Upper lobe of right lung (tissue), 1 donor: Measurements from ENCODE around the gene EDDM3A. TPM values are rescaled to one million over a fixed set of nuclear protein-coding genes. Genes with fewer than 3 reads are reported as not detected.
A peak's percentile ranks its signal among the peaks of the same experiment; 100 is the strongest.

Experiments
- ATAC-seq: fragments of 200-7000 bp; cut with Tn5 transposase; one replicate; pipeline ENCODE4 v1.9.1; 2020; ENCODE audit warnings: mild to moderate bottlenecking, moderate library complexity
- DNase-seq: peaks from one replicate; pipeline ENCODE4 v3.0.0-alpha.2; 2020
- H3K27ac ChIP-seq: fragments of 200-600 bp; one replicate; pipeline ENCODE4 v1.8.0; 2022
- H3K27me3 ChIP-seq: fragments of 200-600 bp; one replicate; pipeline ENCODE4 v1.8.0; 2022; ENCODE audit warnings: mild to moderate bottlenecking
- H3K36me3 ChIP-seq: fragments of 200-600 bp; one replicate; pipeline ENCODE4 v1.8.0; 2022
- H3K4me1 ChIP-seq: fragments of 200-600 bp; one replicate; pipeline ENCODE4 v1.8.0; 2022
- H3K4me3 ChIP-seq: fragments of 200-600 bp; one replicate; pipeline ENCODE4 v1.8.0; 2022; ENCODE audit warnings: mild to moderate bottlenecking
- H3K9me3 ChIP-seq: fragments of 200-600 bp; one replicate; pipeline ENCODE4 v1.8.0; 2022
- CTCF ChIP-seq: fragments of 200-600 bp; IDR thresholded peaks from one replicate; pipeline ENCODE4 v1.8.0; 2022; ENCODE audit warnings: antibody characterized with exemption
- intact Hi-C: fragments of 100-400 bp; cut with DNase I; formaldehyde crosslinking; loops from one replicate; pipeline ENCODE4 v1.11.0; 2022
- total RNA-seq: library from RNA; stranded (reverse); fragmentation: NEBNext Ultra II Directional; extraction: Animal tissue kit (Norgen Biotek cat#: 25700); gene quantifications from one replicate; pipeline ENCODE4 v1.2.1, GENCODE V29; 2021
- donor health status: DM: no; HTN: yes; CAD: no; lungs with severe emphysema.

EDDM3A gene
- total RNA-seq, 1 donor from 2014 or later: not detected

DNA sequence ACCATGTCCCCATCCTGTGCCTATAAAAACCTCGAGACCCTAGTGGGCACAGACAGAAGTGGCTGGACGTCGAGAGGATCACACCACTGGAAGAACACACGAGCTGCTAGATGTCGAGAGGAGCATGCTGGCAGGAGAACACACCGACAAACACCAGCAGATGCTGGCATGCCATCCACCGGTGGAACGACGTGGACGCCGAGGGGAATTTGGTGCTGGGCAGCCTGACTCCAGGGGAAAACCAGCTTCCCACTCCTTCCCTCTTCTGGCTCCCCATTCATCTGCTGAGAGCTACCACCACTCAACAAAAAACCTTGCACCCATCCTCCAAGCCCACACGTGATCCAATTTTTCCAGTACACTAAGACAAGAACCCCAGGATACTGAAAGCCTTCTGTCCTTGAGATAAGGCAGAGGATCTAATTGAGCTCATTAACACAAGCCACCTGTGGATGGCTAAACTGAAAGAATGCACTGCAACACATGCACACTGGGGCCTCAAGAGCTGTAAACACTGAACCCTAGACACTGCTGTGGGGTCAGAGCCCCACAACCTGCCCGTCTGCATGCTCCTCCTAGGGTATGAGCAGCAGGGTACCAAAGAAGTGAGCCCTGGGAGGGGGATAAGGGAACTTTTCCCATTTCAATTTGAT lies 44.9 kb downstream of the EDDM3A start:
- H3K4me3 ChIP-seq: no peak overlapping the region
- TF ChIP-seq CTCF: no peak
- peak; percentile 57 for ATAC-seq
- no peaks in the 10 kb centered on the region for H3K27me3 ChIP-seq
- no peaks in the 10 kb centered on the region for H3K36me3 ChIP-seq
- intact Hi-C loops: no loop called here
- no peaks in the 10 kb centered on the region for H3K9me3 ChIP-seq
- H3K27ac ChIP-seq: peak overlapping the region; percentile 56
- peaks cover 22% of the 10 kb centered on the region for H3K4me1 ChIP-seq
- DNase-seq: no peak

GRCh38 chr14:20791187-20791586 lies 45.5 kb downstream of the EDDM3A start:
- Histone ChIP-seq H3K27me3 (no peaks in the 10 kb centered on the region), H3K4me1 (peaks cover 22% of the 10 kb centered on the region), H3K36me3 (no peaks in the 10 kb centered on the region), H3K27ac (no peak overlapping the region), H3K9me3 (no peaks in the 10 kb centered on the region), H3K4me3 (no peak overlapping the region)
- intact Hi-C loops: no loop called here
- no peak for DNase-seq
- ATAC-seq: no peak
- TF ChIP-seq CTCF: no peak

DNA sequence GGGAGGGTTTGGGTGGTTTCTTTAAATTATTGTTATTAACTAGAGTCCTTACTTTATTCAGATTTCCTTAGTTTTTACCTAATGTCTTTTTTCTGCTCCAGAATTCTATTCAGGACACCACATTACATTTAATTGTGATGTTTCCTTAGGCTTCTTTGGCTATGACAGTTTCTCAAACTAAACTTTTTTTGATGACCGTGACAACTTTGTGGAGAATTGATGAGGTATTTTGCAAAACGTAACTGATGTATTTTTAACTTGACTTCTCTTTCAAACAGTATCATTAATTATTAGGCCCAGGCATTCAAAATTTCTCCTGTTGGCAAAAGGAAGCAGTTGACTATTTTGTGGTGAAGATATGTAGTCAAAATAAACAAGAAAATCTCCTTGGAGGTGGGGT lies 45.9 kb downstream of the EDDM3A start:
- H3K4me1 ChIP-seq: peaks cover 26% of the 10 kb centered on the region
- no peak for DNase-seq
- H3K36me3 ChIP-seq: no peaks in the 10 kb centered on the region
- intact Hi-C loops: no loop called here
- no peaks in the 10 kb centered on the region for H3K27me3 ChIP-seq
- TF ChIP-seq CTCF: no peak
- ATAC-seq: no peak
- H3K9me3 ChIP-seq: no peaks in the 10 kb centered on the region
- no peak overlapping the region for H3K27ac ChIP-seq
- no peak overlapping the region for H3K4me3 ChIP-seq

GRCh38 chr14:20792556-20792955 lies 46.9 kb downstream of the EDDM3A start:
- H3K27me3 ChIP-seq: no peaks in the 10 kb centered on the region
- H3K4me3 ChIP-seq: no peak overlapping the region
- DNase-seq (no peak), ATAC-seq (no peak)
- no peaks in the 10 kb centered on the region for H3K36me3 ChIP-seq
- H3K27ac ChIP-seq: no peak overlapping the region
- peaks cover 26% of the 10 kb centered on the region for H3K4me1 ChIP-seq
- intact Hi-C loops: no loop called here
- TF ChIP-seq CTCF: no peak
- H3K9me3 ChIP-seq: no peaks in the 10 kb centered on the region

GRCh38 chr14:20794644-20795369 lies 49.1 kb downstream of the EDDM3A start:
- Histone ChIP-seq H3K4me1 (peaks cover 33% of the 10 kb centered on the region), H3K4me3 (no peak overlapping the region), H3K27ac (no peak overlapping the region), H3K36me3 (no peaks in the 10 kb centered on the region), H3K9me3 (no peaks in the 10 kb centered on the region), H3K27me3 (no peaks in the 10 kb centered on the region)
- no peak for TF ChIP-seq CTCF
- ATAC-seq: no peak
- no peak for DNase-seq
- intact Hi-C loops: no loop called here
